HepG2 (cell line): ENCODE results near the gene SFXN2. TPM values are rescaled to one million over a fixed set of nuclear protein-coding genes. Genes with fewer than 3 reads are reported as not detected.

Experiments
- ATAC-seq: fragments of 200-7000 bp; cut with Tn5 transposase; 3 replicates; pipeline ENCODE4 v1.9.1; 2020; ENCODE audit warnings: mild to moderate bottlenecking, moderate library complexity
- BruUV-seq: library from RNA; stranded (reverse); fragments of 400-500 nt; replicated peaks from 2 replicates; lab custom pipeline; 2021; lab: Mats Ljungman, UMichigan
- CTCF ChIA-PET: fragments of 300-600 bp; formaldehyde crosslinking; extraction: SDS; loops from one replicate; lab custom pipeline; 2021; ENCODE audit warnings: low total read pairs, inconsistent platforms, low intra/inter-chr PET ratio; lab: Yijun Ruan, JAX
- POLR2A ChIA-PET: fragments of 350-600 bp; sonication (Branson Sonifier 250); formaldehyde crosslinking; loops from one replicate; lab custom pipeline; 2020; ENCODE audit warnings: antibody characterized with exemption, inconsistent platforms; lab: Yijun Ruan, JAX
- DNase-seq: peaks from one replicate; pipeline ENCODE4 v3.0.0-alpha.2; 2015; ENCODE audit warnings: low spot score
- FAIRE-seq: peaks from 3 replicates; lab custom pipeline; 2011; peaks lifted over from hg19 to GRCh38; lab: Jason Lieb, UNC
- H2AFZ ChIP-seq: one replicate; pipeline ENCODE4 v1.6.1; 2011; ENCODE audit warnings: low read length, inconsistent platforms
- H3K27ac ChIP-seq: fragments of 300-600 bp; 3 replicates; pipeline ENCODE4 v1.8.0; 2011; ENCODE audit warnings: mixed run types, mild to moderate bottlenecking, mixed read lengths, low read length, inconsistent platforms; ENCODE audit not compliant: insufficient read depth; ENCODE audit errors: extremely low read length
- H3K27me3 ChIP-seq, 2 experiments: fragments of 200-600 bp in 1 of 2; 2 replicates in 1 of 2; 3 replicates in 1 of 2; pipeline versions ENCODE4 v1.6.0 to v1.8.0; 2011; ENCODE audit warnings: low read length in 2 of 2, mild to moderate bottlenecking in 2 of 2, moderate library complexity in 2 of 2, inconsistent platforms in 1 of 2; ENCODE audit not compliant: insufficient read depth in 2 of 2, control insufficient read depth in 1 of 2
- H3K36me3 ChIP-seq, 2 experiments: fragments of 200-600 bp in 1 of 2; replicated peaks in 1 of 2; 2 replicates in 1 of 2; 3 replicates in 1 of 2; pipeline versions ENCODE4 v1.5.1 to v1.8.0; 2011; ENCODE audit warnings: low read length in 2 of 2, inconsistent platforms in 1 of 2; ENCODE audit not compliant: insufficient read depth in 2 of 2, control insufficient read depth in 1 of 2
- H3K4me1 ChIP-seq: 2 replicates; pipeline ENCODE4 v1.5.1; 2012; ENCODE audit warnings: low read length, inconsistent platforms; ENCODE audit not compliant: insufficient read depth
- H3K4me2 ChIP-seq: 2 replicates; pipeline ENCODE4 v1.6.0; 2011; ENCODE audit warnings: low read depth, low read length, inconsistent platforms
- H3K4me3 ChIP-seq, 3 experiments: fragments of 200-600 bp in 1 of 3; sonication (generic), shearing (Covaris generic) in 1 of 3; replicated peaks in 1 of 3; 2 replicates each; pipeline ENCODE4 v1.5.1; 2011 to 2016; ENCODE audit warnings: low read length in 3 of 3, inconsistent platforms in 2 of 3, low read depth in 2 of 3, mild to moderate bottlenecking in 2 of 3, control low read depth in 1 of 3, mixed read lengths in 1 of 3; ENCODE audit not compliant: insufficient read depth in 1 of 3
- H3K79me2 ChIP-seq: one replicate; pipeline ENCODE4 v1.6.1; 2011; ENCODE audit warnings: low read length, inconsistent platforms; ENCODE audit not compliant: insufficient read depth
- H3K9ac ChIP-seq: 2 replicates; pipeline ENCODE4 v1.6.0; 2011; ENCODE audit warnings: mild to moderate bottlenecking, low read depth, low read length, inconsistent platforms; ENCODE audit not compliant: insufficient read depth
- H3K9me3 ChIP-seq: 2 replicates; pipeline ENCODE4 v1.5.1; 2012; ENCODE audit warnings: mild to moderate bottlenecking, low read length
- H4K20me1 ChIP-seq: 2 replicates; pipeline ENCODE4 v1.6.0; 2011; ENCODE audit warnings: inconsistent platforms, mild to moderate bottlenecking, low read length, moderate library complexity; ENCODE audit not compliant: insufficient read depth
- BRD4 ChIP-seq: sonication (generic); formaldehyde crosslinking; IDR thresholded peaks from 2 replicates; pipeline ENCODE4 v1.4.0; 2020; ENCODE audit warnings: missing genetic modification reagents
- GTF3A ChIP-seq: sonication (generic); formaldehyde crosslinking; conservative IDR thresholded peaks from 2 replicates; pipeline ENCODE4 v1.4.0; 2020; ENCODE audit warnings: mild to moderate bottlenecking, missing genetic modification reagents
- PHF8 ChIP-seq: sonication (generic); formaldehyde crosslinking; IDR thresholded peaks from 2 replicates; pipeline ENCODE4 v1.5.0; 2020; ENCODE audit warnings: missing genetic modification reagents
- RBFOX2 ChIP-seq: fragments of 200-400 bp; formaldehyde crosslinking; IDR thresholded peaks from 2 replicates; pipeline ENCODE4 v1.6.1; 2017; ENCODE audit warnings: low read depth, mild to moderate bottlenecking, low read length
- RFX1 ChIP-seq: fragments of 450-650 bp; IDR thresholded peaks from 2 replicates; pipeline ENCODE4 v1.6.1; 2017
- RFX3 ChIP-seq: IDR thresholded peaks from 2 replicates; pipeline ENCODE4 v1.6.1; 2016; ENCODE audit warnings: missing biosample characterization, missing genetic modification reagents
- RFX5 ChIP-seq: IDR thresholded peaks from 2 replicates; pipeline ENCODE4 v1.6.1; 2011; ENCODE audit warnings: low read depth, low read length, improper control_type of control experiment
- RFXANK ChIP-seq: IDR thresholded peaks from 2 replicates; pipeline ENCODE4 v1.6.1; 2016
- SIN3A ChIP-seq: IDR thresholded peaks from 2 replicates; pipeline ENCODE4 v1.6.1; 2011; ENCODE audit warnings: low read depth, mild to moderate bottlenecking, control low read depth, low read length, borderline replicate concordance
- ZFX ChIP-seq: sonication (generic); formaldehyde crosslinking; IDR thresholded peaks from 2 replicates; pipeline ENCODE4 v1.4.0; 2020; ENCODE audit warnings: mild to moderate bottlenecking, low read depth, missing genetic modification reagents, moderate library complexity
- ZFY ChIP-seq: sonication (generic); formaldehyde crosslinking; IDR thresholded peaks from 2 replicates; pipeline ENCODE4 v1.4.0; 2020; ENCODE audit warnings: missing genetic modification reagents
- ZSCAN12 ChIP-seq: sonication (generic); formaldehyde crosslinking; IDR thresholded peaks from 2 replicates; pipeline ENCODE4 v1.9.0; 2021; ENCODE audit warnings: mild to moderate bottlenecking, missing genetic modification reagents
- WGBS: methylation state at CpG from one replicate; pipeline ENCODE4 v1.1.6; 2017; ENCODE audit warnings: low lambda C conversion rate; 5-methylcytosine and 5-hydroxymethylcytosine counted together
- in situ Hi-C: cut with HindIII; loops from 2 replicates; pipeline ENCODE4 v1.10.0; 2017; ENCODE audit warnings: low pct_unique_long_range_greater_than_20kb; ENCODE audit not compliant: extremely low pct_ligation_motif_present
- intact Hi-C: fragments of 100-400 bp; cut with micrococcal nuclease; formaldehyde crosslinking; loops from one replicate; pipeline ENCODE4 v1.10.0; 2022; ENCODE audit not compliant: unreplicated experiment
- polyA plus RNA-seq, 8 experiments: library from polyadenylated mRNA; depleted of rRNA in 3 of 8; stranded (reverse) in 7 of 8; unstranded in 1 of 8; fragments of >200 nt; fragmentation: Illumina TruSeq in 4 of 8; extraction: Trizol in 4 of 8; gene quantifications; 2 replicates each; pipeline versions ENCODE4 v1.2.1 to v1.2.3, GENCODE V29; 2011 to 2016; ENCODE audit warnings: low read depth in 4 of 8, missing spikeins in 1 of 8, mixed read lengths in 1 of 8; ENCODE audit not compliant: insufficient read depth in 1 of 8
- total RNA-seq, 5 experiments: library from RNA; depleted of rRNA; stranded (reverse); fragments of >200 nt; fragmentation: Illumina TruSeq; extraction: Trizol; gene quantifications; 2 replicates each; pipeline ENCODE4 v1.2.3, GENCODE V29; 2016; ENCODE audit warnings: low read depth in 1 of 5
- TF ChIP-seq, protein P1 (sequence below): sonication (generic); formaldehyde crosslinking; IDR thresholded peaks from 2 replicates; pipeline ENCODE4 v1.4.0; 2020; ENCODE audit warnings: missing genetic modification reagents, borderline replicate concordance
- TF ChIP-seq, protein P2 (sequence below): sonication (generic); IDR thresholded peaks from 2 replicates; pipeline ENCODE4 v1.6.1; 2016; ENCODE audit warnings: low read depth, borderline replicate concordance
- TF ChIP-seq, protein P3 (sequence below), 2 experiments: sonication (generic) in 1 of 2; formaldehyde crosslinking in 1 of 2; IDR thresholded peaks; 2 replicates each; pipeline versions ENCODE4 v1.6.1 to v1.9.0; 2014 to 2022; ENCODE audit warnings: antibody characterized with exemption in 1 of 2, borderline replicate concordance in 1 of 2, inconsistent platforms in 1 of 2, low read depth in 1 of 2, missing genetic modification reagents in 1 of 2

The SFXN2 gene
- total and polyA plus RNA-seq, 2 of the 13 experiments (the other 11 are each of a cell fraction or from before 2014, with no cell fraction given): 12.8 to 21.1 TPM

DNA sequence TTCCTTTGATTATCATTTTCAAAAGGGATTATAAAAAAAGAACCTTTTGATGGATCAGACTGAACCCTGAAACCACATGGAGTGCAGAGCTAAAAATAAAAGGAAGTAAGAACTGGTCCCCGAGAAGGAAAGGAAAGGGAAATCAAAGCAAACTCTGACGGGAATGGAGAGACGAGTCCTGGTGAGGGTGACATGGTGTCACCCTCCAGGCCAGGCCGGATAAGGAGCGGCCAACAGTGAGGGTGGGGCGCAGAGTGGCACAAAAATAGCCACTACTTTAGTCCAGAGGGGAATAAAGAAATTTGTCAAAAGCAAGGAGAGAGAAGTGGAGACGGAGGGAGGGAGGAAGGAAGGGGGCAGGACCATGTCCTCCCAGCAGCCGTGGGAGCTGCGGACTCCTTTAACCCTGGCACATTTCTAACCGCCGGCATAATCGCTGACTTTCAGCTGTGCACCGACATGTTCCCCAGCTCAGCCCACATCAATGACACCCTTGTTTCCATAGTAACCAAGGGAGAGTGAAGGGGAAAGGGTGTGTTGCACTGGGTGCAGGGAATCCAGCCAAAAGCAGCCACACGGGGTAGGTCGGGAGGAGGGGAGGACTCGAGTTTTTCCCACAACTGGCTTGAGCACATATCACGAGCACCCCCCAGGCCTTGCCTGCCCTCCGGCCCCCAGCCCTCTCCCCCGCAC lies 40.5 kb upstream of the SFXN2 start:
- Histone ChIP-seq H3K27ac (no peak overlapping the region), H3K79me2 (no peaks in the 10 kb centered on the region), H3K36me3 (no peaks in the 10 kb centered on the region), H3K27me3 (no peaks in the 10 kb centered on the region), H3K4me1 (peaks cover 100% of the 10 kb centered on the region), H2AFZ (no peak overlapping the region), H3K9ac (0 out of 2 replicates have a peak overlapping the region, but pooled peaks have one; percentile 26), H3K4me3 (peak overlapping the region; percentile 47 to 69 (median 48)), H3K4me2 (peak overlapping the region; percentile 82), H3K9me3 (no peaks in the 10 kb centered on the region), H4K20me1 (no peaks in the 10 kb centered on the region)
- 7% methylated on average over 17 of the region's 19 CpGs for WGBS
- DNase-seq (peak; percentile 60), ATAC-seq (peak; percentile 10; the same call in 2 of the 3 replicates), FAIRE-seq (no peak)
- ChIA-PET POLR2A (interaction anchor here (0.7 to 2.5 kb wide), 7 partner anchors 11 to 46 kb away, joined by 3 to 12 read pairs (median 9); no protein-coding TSS in a partner anchor), CTCF (no interaction called here)
- 0 out of 2 replicates have a peak, but pooled peaks have one; percentile 58 for TF ChIP-seq RFXANK (CRISPR knock-in tag)
- 0 out of 2 replicates have a peak, but pooled peaks have one; percentile 42 for TF ChIP-seq SIN3A
- TF ChIP-seq RFX3 (CRISPR knock-in tag): peak; percentile 60
- no peak for TF ChIP-seq RBFOX2
- TF ChIP-seq PHF8 (CRISPR knock-in tag): 0 out of 2 replicates have a peak, but pooled peaks have one; percentile 6
- TF ChIP-seq, protein P1, sequence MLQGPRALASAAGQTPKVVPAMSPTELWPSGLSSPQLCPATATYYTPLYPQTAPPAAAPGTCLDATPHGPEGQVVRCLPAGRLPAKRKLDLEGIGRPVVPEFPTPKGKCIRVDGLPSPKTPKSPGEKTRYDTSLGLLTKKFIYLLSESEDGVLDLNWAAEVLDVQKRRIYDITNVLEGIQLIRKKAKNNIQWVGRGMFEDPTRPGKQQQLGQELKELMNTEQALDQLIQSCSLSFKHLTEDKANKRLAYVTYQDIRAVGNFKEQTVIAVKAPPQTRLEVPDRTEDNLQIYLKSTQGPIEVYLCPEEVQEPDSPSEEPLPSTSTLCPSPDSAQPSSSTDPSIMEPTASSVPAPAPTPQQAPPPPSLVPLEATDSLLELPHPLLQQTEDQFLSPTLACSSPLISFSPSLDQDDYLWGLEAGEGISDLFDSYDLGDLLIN: no peak
- no peak for TF ChIP-seq ZSCAN12
- TF ChIP-seq ZFY (CRISPR knock-in tag): 0 out of 2 replicates have a peak, but pooled peaks have one; percentile 14
- TF ChIP-seq, protein P2, sequence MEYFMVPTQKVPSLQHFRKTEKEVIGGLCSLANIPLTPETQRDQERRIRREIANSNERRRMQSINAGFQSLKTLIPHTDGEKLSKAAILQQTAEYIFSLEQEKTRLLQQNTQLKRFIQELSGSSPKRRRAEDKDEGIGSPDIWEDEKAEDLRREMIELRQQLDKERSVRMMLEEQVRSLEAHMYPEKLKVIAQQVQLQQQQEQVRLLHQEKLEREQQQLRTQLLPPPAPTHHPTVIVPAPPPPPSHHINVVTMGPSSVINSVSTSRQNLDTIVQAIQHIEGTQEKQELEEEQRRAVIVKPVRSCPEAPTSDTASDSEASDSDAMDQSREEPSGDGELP: peak; percentile 72; the same call in 1 of the 2 replicates
- TF ChIP-seq, protein P3, sequence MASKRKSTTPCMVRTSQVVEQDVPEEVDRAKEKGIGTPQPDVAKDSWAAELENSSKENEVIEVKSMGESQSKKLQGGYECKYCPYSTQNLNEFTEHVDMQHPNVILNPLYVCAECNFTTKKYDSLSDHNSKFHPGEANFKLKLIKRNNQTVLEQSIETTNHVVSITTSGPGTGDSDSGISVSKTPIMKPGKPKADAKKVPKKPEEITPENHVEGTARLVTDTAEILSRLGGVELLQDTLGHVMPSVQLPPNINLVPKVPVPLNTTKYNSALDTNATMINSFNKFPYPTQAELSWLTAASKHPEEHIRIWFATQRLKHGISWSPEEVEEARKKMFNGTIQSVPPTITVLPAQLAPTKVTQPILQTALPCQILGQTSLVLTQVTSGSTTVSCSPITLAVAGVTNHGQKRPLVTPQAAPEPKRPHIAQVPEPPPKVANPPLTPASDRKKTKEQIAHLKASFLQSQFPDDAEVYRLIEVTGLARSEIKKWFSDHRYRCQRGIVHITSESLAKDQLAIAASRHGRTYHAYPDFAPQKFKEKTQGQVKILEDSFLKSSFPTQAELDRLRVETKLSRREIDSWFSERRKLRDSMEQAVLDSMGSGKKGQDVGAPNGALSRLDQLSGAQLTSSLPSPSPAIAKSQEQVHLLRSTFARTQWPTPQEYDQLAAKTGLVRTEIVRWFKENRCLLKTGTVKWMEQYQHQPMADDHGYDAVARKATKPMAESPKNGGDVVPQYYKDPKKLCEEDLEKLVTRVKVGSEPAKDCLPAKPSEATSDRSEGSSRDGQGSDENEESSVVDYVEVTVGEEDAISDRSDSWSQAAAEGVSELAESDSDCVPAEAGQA (IDR thresholded peaks at IDR 0.05; ENCODE audit: low read depth): peak; percentile 12; the same call in 1 of the 2 replicates
- TF ChIP-seq, protein P3 (CRISPR knock-in tag; IDR thresholded peaks at IDR 0.05; ENCODE audit: borderline replicate concordance): no peak
- no peak for TF ChIP-seq BRD4
- TF ChIP-seq ZFX (CRISPR knock-in tag): 0 out of 2 replicates have a peak, but pooled peaks have one; percentile 4
- peak; percentile 95 for TF ChIP-seq RFX5
- no peak for TF ChIP-seq GTF3A (CRISPR knock-in tag)
- TF ChIP-seq RFX1: peak; percentile 58
- intact Hi-C loops (no loop called here), in situ Hi-C loops (no loop called here)
- no TSS peak for BruUV-seq
